GM23338 (cell line): ENCODE measurements around the gene AFAP1L1.

Source experiments
- CREB1 ChIP-seq: fragments of 250-450 bp; sonication (Bioruptor Pico); IDR thresholded peaks from 2 replicates; pipeline ENCODE4 v1.5.0; 2020; ENCODE audit warnings: low read depth, mild to moderate bottlenecking, moderate library complexity
- CTCF ChIP-seq, 2 experiments: fragments of 200-600 bp in 1 of 2; sonication (generic) in 1 of 2; conservative IDR thresholded peaks; 2 replicates each; pipeline versions ENCODE4 v1.5.1 to v1.6.1; 2016 to 2017; ENCODE audit warnings: antibody characterized with exemption in 2 of 2, low read depth in 2 of 2, mild to moderate bottlenecking in 2 of 2, moderate library complexity in 1 of 2
- EZH2 ChIP-seq: fragments of 200-600 bp; sonication (generic); IDR thresholded peaks from one replicate; pipeline ENCODE4 v1.8.0; 2017; ENCODE audit warnings: antibody characterized with exemption, mild to moderate bottlenecking, low read depth; ENCODE audit not compliant: unreplicated experiment
- EZH2phosphoT487 ChIP-seq: fragments of 200-600 bp; sonication (generic); IDR thresholded peaks from one replicate; pipeline ENCODE4 v1.8.1; 2018; ENCODE audit warnings: antibody characterized with exemption; ENCODE audit not compliant: unreplicated experiment

- TF ChIP-seq CREB1 (CRISPR knock-in tag) (no peak), EZH2 (no peak), CTCF (conservative IDR thresholded peaks at IDR 0.05; ENCODE audit: low read depth in 2 of 2) (no peak), EZH2phosphoT487 (no peak)
These were observed 104.4 kb downstream of the AFAP1L1 start for GRCh38 chr5:149376104-149376503.
